22Rv1 (cell line): ENCODE measurements around the gene ADH1C.

Source experiments
- ZFX ChIP-seq: fragments of 450-650 bp; IDR thresholded peaks from 2 replicates; pipeline ENCODE4 v1.6.1; 2017; ENCODE audit warnings: antibody characterized with exemption, borderline replicate concordance
- TF ChIP-seq, protein P1 (sequence below): fragments of 450-650 bp; IDR thresholded peaks from 2 replicates; pipeline ENCODE4 v1.5.1; 2017; ENCODE audit warnings: mild to moderate bottlenecking

DNA sequence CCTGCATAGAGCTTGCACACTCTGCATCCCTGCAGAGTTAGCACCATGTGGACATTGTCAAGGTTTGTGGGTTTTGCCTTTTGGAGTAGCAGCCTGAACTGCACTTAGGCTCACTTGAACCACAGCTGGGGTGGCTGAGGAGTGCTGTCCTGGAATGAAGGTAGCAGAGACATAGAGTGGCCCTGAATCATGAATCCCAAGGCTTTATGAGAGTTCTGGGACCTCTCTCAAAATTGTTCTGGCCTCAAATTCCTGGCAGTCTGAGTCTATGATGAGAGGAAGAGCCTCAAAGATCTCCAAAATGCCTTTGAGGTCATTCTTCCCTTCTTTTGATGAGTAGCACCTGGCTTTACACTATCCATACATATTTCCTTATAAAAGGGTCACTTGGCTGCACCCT, 37.1 kb upstream of the ADH1C start:
- TF ChIP-seq, protein P1, sequence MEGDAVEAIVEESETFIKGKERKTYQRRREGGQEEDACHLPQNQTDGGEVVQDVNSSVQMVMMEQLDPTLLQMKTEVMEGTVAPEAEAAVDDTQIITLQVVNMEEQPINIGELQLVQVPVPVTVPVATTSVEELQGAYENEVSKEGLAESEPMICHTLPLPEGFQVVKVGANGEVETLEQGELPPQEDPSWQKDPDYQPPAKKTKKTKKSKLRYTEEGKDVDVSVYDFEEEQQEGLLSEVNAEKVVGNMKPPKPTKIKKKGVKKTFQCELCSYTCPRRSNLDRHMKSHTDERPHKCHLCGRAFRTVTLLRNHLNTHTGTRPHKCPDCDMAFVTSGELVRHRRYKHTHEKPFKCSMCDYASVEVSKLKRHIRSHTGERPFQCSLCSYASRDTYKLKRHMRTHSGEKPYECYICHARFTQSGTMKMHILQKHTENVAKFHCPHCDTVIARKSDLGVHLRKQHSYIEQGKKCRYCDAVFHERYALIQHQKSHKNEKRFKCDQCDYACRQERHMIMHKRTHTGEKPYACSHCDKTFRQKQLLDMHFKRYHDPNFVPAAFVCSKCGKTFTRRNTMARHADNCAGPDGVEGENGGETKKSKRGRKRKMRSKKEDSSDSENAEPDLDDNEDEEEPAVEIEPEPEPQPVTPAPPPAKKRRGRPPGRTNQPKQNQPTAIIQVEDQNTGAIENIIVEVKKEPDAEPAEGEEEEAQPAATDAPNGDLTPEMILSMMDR: no peak
- no peak for TF ChIP-seq ZFX
